Measurements from ENCODE around the gene ZAR1. TPM values are rescaled to one million over a fixed set of nuclear protein-coding genes. Genes with fewer than 3 reads are reported as not detected.

Gene ZAR1
- total and polyA plus RNA-seq, 10 of the 15 experiments (the other 5 are each of a cell fraction or from before 2014, with no cell fraction given), result not detected

GRCh38 chr4:48498895-48499294, 8.8 kb downstream of the ZAR1 start (continued):
- no peak for TF ChIP-seq REST (IDR thresholded peaks at IDR 0.05; ENCODE audit: low read depth, low read length)

GRCh38 chr4:48499551-48500066, 9.6 kb downstream of the ZAR1 start:
- WGBS (ENCODE audit: insufficient coverage, insufficient replicate concordance, low lambda C conversion rate, missing lambda C conversion rate), result 2% methylated on average over 3 of the region's 3 CpGs
- Histone ChIP-seq H3K4me1 (ENCODE audit: control insufficient read depth, insufficient read depth, low read length) (peaks cover 17% of the 10 kb centered on the region), H3K4me3 (no peak overlapping the region), H3K27me3 (replicated peaks in 1 of 2; ENCODE audit: control insufficient read depth in 2 of 2, insufficient read depth in 2 of 2, low read length in 1 of 2) (no peaks in the 10 kb centered on the region), H2AFZ (ENCODE audit: control insufficient read depth, low read depth, low read length) (no peak overlapping the region), H3K9me3 (replicated peaks; ENCODE audit: control insufficient read depth, insufficient read depth, low read length) (no peaks in the 10 kb centered on the region), H3K79me2 (ENCODE audit: control insufficient read depth, insufficient read depth, low read length) (no peaks in the 10 kb centered on the region), H3K4me2 (ENCODE audit: control insufficient read depth, insufficient read depth) (peak overlapping the region; percentile 43), H3K27ac (ENCODE audit: control insufficient read depth, insufficient read depth) (peak overlapping the region; percentile 28), H3K9ac (ENCODE audit: control insufficient read depth, insufficient read depth, low read length) (no peak overlapping the region), H4K20me1 (ENCODE audit: control insufficient read depth, insufficient read depth) (no peaks in the 10 kb centered on the region; the same call in 1 of the 2 replicates), H3K36me3 (ENCODE audit: control insufficient read depth in 2 of 2, insufficient read depth in 2 of 2, low read length in 1 of 2) (peaks cover 0 to 7% of the 10 kb centered on the region in 2 experiments; a peak in 2 of 4 replicates)
- POLR2A ChIA-PET, result interaction anchor here (0.6 kb wide), 1 partner anchor 12 kb away, joined by 7 read pairs; no protein-coding TSS in a partner anchor
- DNase-seq (ENCODE audit: low read depth, low spot score) (peak; percentile 45), FAIRE-seq (peak; percentile 96), ATAC-seq (peak; percentile 88)
- CTCF ChIA-PET, result interaction anchor here (1.3 to 1.5 kb wide), 2 partner anchors 10 to 23 kb away, joined by 3 to 4 read pairs; no protein-coding TSS in a partner anchor
- BruUV-seq (replicated peaks), result no TSS peak
- SMC1A ChIA-PET (ENCODE audit: uncharacterized antibody, unreplicated experiment), result no interaction called here
- in situ Hi-C loops (cut with MboI), result no loop called here
- RAD21 ChIA-PET (ENCODE audit: unreplicated experiment), result no interaction called here
- intact Hi-C loops (cut with micrococcal nuclease; ENCODE audit: unreplicated experiment), result loop anchor here (5.0 kb wide), 1 partner anchor 52 kb away; no protein-coding TSS in a partner anchor
- TF ChIP-seq ZNF207 (IDR thresholded peaks at IDR 0.05; ENCODE audit: borderline replicate concordance) (no peak), ATF7 (IDR thresholded peaks at IDR 0.05; ENCODE audit: low read depth) (peak; percentile 50; the same call in 1 of the 2 replicates), EP300 (IDR thresholded peaks at IDR 0.05; ENCODE audit: borderline replicate concordance in 1 of 2, control insufficient read depth in 1 of 2, low read depth in 2 of 2, low read length in 2 of 2) (peak in 1 of 2 experiments; percentile 75; a peak in 1 of 4 replicates), ETV6 (conservative IDR thresholded peaks at IDR 0.05 in 1 of 2, IDR thresholded peaks at IDR 0.05 in 1 of 2; ENCODE audit: borderline replicate concordance in 1 of 2, low read depth in 1 of 2) (peak in 1 of 2 experiments; percentile 74; a peak in 1 of 4 replicates), ATF2 (IDR thresholded peaks at IDR 0.05; ENCODE audit: low read length) (peak; percentile 86), MEF2A (IDR thresholded peaks at IDR 0.05; ENCODE audit: insufficient read depth, low read depth, low read length) (peak; percentile 96), IRF4 (IDR thresholded peaks at IDR 0.05; ENCODE audit: low read depth, low read length) (0 out of 2 replicates have a peak, but pooled peaks have one; percentile 18), NFIC (IDR thresholded peaks at IDR 0.05; ENCODE audit: low read depth, low read length) (peak; percentile 91), MTA3 (IDR thresholded peaks at IDR 0.05; ENCODE audit: borderline replicate concordance, low read length) (peak; percentile 75; the same call in 1 of the 2 replicates), RUNX3 (IDR thresholded peaks at IDR 0.05; ENCODE audit: low read length) (peak; percentile 60), GABPA (IDR thresholded peaks at IDR 0.05; ENCODE audit: low read depth) (peak; percentile 64), TCF12 (IDR thresholded peaks at IDR 0.05; ENCODE audit: low read depth, low read length) (no peak)
